NCI-H1048 (cell line): ENCODE data around the gene RASGRF2.

Experiments
- DNase-seq: peaks from one replicate; lab custom pipeline; 2025; lab: John Stamatoyannopoulos, UW

Gene RASGRF2

DNA sequence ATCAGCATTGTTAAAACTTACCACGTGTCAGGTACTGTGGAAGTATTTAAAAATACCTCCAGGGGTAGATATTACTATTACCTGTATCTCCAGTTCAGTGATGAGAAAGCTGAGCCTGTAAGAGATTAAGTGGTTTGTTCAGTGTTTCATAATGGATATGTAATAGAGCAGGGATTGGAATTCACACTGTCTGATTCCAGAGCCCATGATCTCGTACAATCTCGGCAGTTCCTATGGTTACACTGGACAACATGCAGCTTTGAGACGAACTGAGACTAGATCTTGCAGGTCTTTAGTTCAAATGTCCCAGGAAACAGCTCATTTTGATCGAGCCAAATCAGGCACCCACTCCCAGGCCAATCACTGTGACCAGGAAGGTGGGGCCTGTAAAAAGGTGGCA is 8.8 kb upstream of the RASGRF2 start:
- no peak for DNase-seq

DNA sequence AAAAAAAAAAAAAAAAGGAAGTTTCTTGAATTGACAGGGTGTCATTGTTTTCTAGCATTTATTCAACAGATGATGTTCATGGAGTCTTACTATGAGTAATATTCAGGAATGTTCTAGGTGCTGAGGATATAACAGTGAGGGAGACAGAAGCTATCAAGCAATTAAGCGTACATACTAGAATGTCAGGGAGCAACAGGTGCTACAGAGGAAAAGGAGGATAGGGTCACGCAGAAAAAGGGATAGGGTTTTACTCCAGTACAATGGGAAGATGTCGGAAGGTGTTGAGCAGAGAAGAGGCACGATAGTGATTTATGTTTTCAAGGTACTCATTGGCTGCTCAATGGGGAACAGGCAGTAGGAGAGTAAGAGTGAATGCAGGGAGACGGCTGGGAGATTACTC is 6.6 kb upstream of the RASGRF2 start:
- DNase-seq: no peak

DNA sequence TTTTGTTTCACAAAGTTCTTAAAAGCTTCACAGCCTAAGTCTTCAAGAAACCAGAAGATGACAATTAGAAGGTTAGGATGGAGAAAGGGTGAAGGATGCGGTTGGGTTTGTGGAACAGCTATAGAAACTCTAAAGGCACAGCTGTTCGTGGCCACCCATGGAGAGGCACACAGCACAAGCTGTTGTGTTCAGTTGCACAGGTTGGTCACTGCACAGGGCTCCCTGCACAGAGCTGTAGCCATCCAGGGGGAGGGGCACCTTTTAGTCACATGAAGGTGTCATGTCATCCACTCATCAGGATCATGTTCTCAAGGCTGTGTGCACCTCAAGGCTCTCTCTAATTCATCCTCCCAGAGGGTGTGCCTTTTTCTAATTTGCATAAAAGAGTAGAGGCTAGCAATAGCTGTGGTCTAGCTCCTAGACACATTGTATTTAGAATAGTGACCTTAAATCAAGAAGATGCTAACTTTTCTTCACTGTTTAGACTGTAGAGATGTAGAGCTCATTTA is 5.0 kb upstream of the RASGRF2 start:
- no peak for DNase-seq

DNA sequence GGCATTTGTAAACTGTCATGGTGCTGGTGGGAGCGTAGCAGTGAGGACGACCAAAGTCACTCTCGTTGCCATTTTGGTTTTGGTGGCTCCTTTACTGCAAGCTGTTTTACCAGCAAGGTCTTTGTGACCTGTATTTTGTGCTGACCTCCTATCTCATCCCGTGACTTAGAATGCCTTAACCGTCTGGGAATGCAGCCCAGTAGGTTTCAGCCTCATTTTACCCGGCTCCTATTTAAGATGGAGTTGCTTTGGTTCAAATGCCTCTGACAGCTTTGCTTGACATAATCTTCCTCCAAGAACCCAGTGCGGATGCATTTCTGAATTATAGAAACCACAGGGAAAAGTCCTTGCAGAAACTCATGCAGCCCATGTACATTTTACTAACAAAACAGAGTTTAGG is 3.9 kb upstream of the RASGRF2 start:
- DNase-seq: no peak

DNA sequence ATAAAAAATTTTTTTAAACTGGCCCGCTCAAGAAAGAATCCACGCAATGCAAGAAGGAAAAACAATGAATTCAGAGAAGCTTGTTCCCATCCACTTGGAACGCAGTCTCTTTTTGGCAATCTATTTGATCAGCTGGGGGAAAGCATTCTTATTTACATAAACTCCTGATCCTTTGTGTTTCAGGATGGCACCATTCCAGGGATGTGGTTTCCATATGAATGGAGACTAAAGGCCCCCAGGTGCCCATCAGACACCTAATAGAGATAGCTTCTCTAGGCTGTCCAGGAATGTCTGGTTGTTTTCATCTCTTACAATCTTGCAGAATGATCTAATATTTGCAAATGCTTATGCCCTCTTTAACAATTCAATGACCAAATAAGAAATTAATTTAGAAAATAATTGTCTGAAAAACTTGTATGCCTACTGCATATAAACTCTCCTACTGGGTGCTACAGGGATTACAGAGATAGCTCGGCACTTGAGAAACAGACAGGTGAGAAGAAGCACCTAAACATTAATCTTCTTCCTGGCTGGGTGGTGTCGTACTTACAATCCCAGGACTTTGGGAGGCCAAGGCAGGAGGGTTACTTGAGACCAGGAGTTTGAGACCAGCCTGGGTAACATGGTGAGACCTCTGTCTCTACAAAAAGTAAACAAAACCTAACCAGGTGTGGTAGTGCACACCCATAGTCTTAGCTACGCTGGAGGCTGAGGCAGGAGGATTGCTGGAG is 3.0 kb upstream of the RASGRF2 start:
- peak; percentile 62 for DNase-seq

- no peak for DNase-seq
These were observed 1.5 kb upstream of the RASGRF2 start for GRCh38 chr5:80958616-80959015.

GRCh38 chr5:80959138-80959537 is 1.0 kb upstream of the RASGRF2 start:
- no peak for DNase-seq

GRCh38 chr5:80960531-80961375 is 590 bp downstream of the RASGRF2 start:
- DNase-seq: no peak

GRCh38 chr5:80961376-80962281 is 1.5 kb downstream of the RASGRF2 start:
- no peak for DNase-seq

DNA sequence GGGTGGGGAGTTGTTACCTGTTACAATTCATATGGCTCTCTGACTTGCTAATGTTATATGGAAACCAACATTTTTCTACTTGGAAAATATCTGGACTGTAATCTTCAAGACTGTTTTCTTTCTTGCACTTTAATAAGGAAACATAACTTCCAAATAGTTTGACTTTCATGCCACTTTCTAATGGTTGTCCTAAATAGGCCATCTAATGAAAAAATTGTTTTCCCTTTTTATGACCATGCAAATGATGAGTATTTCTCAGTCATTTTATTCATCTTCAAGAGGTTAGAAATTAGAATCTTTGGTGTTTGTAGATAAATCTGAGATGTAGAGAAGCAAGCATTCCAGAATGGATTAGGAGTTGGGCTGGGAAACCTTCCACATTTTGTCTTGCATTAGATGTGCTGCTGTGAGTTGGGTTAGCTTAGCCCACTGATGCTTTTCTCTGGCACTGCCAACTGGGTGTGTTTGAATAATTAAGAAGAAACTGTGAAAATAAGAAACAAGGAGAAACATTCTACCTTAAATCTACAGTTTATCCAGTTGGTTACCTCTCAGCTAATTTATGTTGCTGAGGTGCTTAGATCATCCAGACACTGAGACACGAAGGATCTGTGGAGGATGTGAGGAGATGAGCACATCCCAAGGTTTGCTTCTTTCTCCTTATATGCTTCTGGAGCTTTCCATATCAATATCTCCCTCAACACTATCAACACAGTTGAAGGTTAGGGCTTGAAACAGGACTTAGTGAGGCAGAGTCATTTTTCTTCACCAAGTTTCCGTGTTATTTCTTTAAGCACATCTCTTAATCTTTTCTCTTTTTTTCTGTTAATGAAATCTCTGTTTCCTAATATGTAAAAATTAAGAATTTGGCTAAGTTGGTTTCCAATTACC is 2.7 kb downstream of the RASGRF2 start:
- DNase-seq: no peak

DNA sequence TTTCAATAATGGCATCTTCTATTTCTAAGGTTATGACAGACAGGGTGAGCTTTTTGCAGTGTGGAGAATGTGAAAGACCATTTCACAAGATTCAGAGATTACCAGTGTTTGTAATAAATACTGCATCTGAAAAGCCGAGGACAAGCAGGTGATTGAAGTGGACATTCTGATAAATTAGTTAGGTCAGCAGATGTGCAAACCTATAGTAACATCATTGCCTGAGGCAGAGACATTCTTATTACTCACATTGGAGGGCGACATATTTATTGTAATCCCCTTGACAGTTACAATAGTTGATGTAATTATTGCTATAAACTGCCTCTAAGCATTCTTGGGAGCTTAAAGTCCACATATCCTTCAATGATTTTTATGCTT is 3.3 kb downstream of the RASGRF2 start:
- DNase-seq: no peak

DNA sequence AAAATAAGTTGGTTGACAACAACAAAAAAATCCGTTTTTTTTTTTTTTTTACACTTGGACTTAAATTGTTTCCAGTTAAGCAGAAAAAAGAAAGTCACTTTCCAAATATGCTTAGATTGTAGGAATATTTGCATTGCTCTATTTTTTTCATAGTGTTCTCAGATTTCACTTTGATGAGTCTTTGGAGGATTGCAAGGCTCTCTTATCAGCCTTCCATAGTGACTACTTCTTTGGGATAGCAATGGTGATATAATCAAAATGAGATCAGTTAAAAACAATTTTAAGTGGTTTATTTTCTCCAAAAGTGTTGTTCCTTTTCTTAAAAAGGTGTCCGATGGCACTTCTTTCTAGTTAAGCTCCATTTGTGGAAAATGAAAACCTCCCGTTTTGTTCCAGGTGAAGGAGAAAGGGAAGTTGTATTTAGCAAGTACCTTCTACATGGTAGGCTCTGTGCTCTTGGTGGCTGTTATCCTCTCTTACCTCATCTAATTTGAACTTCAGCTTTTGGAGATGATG is 3.9 kb downstream of the RASGRF2 start:
- DNase-seq: no peak

DNA sequence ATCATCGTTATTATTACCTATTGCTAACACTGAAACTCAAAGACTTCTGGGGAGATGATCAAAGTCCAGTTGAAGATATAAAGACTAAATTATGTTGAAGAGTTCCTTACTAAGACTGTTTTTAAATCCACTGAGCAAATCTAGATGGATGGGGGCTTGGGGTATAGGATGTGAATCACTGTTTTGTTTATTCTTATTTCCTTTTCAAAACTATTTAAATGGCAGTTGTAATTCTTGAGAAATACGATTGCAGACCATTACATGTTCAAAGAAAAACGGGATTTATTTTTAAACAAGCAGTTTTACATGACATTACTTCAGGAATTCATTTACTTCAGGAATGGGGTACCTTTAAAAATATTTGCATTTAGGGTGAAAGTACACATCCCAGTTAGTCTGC is 4.3 kb downstream of the RASGRF2 start:
- DNase-seq: no peak

DNA sequence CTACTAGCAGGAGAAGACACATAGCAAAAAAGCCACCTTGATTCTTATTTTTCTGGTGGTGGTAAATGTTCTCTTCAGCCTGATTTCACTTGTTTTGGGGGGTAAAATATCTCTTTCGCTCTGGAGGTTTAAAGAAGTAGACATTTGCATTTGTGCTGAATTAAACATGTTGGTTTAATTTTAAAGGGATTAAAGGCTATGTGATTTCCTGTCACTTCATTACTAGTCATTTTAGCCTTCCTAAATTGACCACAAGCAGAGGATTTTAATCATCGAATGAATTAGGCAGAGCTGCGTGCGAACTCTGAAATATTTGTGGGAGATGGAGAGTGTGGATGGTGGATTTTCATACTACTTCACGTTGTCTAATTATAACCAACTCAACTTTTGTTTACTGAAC is 4.8 kb downstream of the RASGRF2 start:
- DNase-seq: no peak

DNA sequence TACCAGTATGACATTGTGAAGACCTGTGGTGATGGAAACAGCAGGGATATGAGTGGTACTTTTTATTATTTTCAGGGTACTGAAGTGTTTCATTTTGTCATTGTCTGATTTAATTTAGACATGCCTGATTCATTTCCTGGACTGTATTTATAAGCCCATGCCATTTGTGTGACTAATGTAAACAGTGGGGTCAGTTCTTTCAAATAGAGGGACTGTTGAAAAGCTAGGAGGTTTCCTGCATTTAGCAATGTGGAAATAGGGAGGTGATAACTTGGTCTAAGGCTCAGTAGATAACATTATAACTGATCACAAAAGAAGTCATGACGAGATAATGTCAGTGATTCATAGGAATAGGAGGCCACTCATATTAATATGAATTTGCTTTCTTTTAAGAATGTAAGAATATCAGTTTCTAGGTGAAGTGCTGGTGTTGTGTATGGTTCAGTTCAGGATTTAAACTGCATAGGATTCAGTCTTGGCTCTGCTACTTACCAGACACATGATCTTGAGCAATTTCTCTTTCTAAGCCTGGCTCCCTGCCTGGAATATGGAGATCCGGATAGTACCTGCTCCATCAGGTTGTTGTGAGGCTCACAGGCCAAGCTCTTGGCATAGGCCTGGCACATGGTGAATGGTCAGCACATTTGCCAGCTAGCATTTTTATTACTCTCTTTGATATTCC is 7.5 kb downstream of the RASGRF2 start:
- DNase-seq: no peak

DNA sequence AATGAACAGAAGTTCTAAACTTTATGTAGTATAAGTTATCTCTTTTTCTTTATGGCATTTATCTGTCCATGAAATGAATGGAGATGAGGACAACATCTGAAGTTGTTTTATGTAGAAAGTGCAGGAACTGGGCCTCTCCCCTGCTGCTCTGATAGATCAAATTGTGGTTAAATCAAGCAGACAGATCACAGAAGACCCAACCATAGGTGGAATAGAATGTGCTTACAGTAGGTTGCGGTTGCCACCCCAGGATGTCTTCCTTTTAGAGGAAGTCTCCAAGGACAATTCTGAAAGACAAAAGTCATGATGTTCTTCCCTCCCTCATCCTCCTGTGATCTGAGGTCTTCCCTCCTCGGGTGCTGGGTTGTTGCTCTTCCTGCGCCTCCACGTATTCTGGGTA is 12.9 kb downstream of the RASGRF2 start:
- DNase-seq: no peak

GRCh38 chr5:80975065-80975464 is 14.9 kb downstream of the RASGRF2 start:
- DNase-seq: no peak

GRCh38 chr5:80976985-80977384 is 16.8 kb downstream of the RASGRF2 start:
- DNase-seq: no peak

DNA sequence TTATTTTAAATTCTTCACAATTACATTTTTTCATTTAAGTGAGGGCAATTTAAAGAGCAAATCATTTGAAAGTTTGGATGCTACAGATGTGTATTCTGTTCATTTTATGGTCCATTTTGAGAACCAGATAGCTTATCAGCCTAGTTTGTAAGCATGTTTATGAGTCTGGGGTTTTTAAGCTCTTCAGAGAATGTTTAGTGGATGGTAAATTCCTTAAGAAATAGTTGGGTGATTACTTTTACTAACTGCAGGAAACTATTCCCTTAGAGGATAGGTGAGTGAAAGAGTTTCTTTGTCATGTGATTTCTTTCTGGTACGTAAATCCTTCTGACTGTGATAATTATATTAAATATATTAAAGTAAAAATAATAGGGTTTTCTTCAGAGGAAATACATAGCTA is 17.6 kb downstream of the RASGRF2 start:
- no peak for DNase-seq

DNA sequence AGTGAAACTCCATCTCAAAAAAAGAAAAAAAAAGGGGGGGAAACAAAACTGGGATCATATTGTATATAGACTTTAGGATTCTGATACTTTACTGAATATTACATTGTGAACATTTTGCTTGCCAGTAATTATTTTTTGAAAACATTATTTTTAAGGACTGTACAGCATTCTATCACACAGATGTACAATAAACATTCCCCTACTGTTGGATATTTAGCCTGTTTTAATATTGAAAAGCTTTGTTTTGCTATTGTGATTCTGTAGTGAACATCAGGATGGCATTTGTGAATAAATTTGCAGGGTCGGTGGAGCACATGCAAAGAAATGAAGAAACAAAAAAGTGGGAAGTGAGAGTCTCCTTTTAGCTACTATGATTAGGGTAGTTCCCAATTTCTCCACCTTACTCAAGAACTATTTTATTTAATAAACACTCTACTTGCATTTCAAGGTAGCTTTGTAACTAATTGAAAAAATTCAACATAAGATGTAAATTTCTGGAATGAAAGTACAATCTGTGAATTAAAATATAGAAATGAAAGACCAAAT is 18.7 kb downstream of the RASGRF2 start:
- no peak for DNase-seq
